ENCODE measurements around the gene DGKD. TPM values are rescaled to one million over a fixed set of nuclear protein-coding genes. Genes with fewer than 3 reads are reported as not detected.

The DGKD gene
- total and polyA plus RNA-seq, 9 of the 15 experiments (the other 6 are each of a cell fraction or from before 2014, with no cell fraction given), result 0.52 to 29.5 (median 10.6) TPM

DNA sequence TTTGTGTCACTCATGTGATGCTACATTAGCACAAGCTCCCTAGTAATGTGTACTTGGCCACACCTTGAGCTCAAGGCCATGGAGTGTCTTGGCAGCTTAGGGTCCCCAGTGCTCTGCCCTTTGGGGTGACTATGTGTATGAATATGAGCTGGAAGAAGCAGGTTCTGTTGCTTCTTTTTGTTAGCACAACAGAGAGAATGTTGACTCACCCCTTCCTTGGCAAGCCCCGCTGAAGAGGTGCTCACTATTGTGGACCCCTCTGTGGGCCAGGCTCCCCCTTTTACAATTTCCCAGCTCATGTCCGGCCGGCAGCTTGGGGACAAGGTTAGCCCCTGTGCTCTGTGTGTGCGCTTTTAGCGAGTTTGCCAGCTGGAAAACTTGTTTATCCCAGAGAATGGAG lies 48.1 kb downstream of the DGKD start (continued):
- no peak for TF ChIP-seq TSC22D4 (tag; IDR thresholded peaks at IDR 0.05)
- no peak for TF ChIP-seq YY1 (IDR thresholded peaks at IDR 0.05; ENCODE audit: borderline replicate concordance in 1 of 3, control insufficient read depth in 1 of 3, extremely low read depth in 1 of 3, insufficient read depth in 3 of 3, insufficient read length in 1 of 3, insufficient replicate concordance in 2 of 3, low read depth in 1 of 3, low read length in 2 of 3)
- no peak for TF ChIP-seq EWSR1 (IDR thresholded peaks at IDR 0.05; ENCODE audit: borderline replicate concordance, low read depth, partially characterized antibody)
- no peak for TF ChIP-seq BCOR (IDR thresholded peaks at IDR 0.05)
- TF ChIP-seq KDM2B (CRISPR knock-in tag; IDR thresholded peaks at IDR 0.05), result no peak
- no peak for TF ChIP-seq TAF15 (IDR thresholded peaks at IDR 0.05; ENCODE audit: low read depth, low read length)
- TF ChIP-seq PRMT5 (CRISPR knock-in tag; IDR thresholded peaks at IDR 0.05), result no peak
- TF ChIP-seq, protein P1, sequence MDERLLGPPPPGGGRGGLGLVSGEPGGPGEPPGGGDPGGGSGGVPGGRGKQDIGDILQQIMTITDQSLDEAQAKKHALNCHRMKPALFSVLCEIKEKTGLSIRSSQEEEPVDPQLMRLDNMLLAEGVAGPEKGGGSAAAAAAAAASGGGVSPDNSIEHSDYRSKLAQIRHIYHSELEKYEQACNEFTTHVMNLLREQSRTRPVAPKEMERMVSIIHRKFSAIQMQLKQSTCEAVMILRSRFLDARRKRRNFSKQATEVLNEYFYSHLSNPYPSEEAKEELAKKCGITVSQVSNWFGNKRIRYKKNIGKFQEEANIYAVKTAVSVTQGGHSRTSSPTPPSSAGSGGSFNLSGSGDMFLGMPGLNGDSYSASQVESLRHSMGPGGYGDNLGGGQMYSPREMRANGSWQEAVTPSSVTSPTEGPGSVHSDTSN (CRISPR knock-in tag; IDR thresholded peaks at IDR 0.05; ENCODE audit: low read depth), result no peak
- TF ChIP-seq, protein P1 (tag; conservative IDR thresholded peaks at IDR 0.05; ENCODE audit: low read depth), result no peak
- no peak for TF ChIP-seq ZNF232 (CRISPR knock-in tag; IDR thresholded peaks at IDR 0.05)
- TF ChIP-seq, protein P2, sequence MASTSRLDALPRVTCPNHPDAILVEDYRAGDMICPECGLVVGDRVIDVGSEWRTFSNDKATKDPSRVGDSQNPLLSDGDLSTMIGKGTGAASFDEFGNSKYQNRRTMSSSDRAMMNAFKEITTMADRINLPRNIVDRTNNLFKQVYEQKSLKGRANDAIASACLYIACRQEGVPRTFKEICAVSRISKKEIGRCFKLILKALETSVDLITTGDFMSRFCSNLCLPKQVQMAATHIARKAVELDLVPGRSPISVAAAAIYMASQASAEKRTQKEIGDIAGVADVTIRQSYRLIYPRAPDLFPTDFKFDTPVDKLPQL (IDR thresholded peaks at IDR 0.05; ENCODE audit: extremely low read depth, insufficient read length), result no peak
- no peak for TF ChIP-seq NR2C1 (IDR thresholded peaks at IDR 0.05)
- TF ChIP-seq NR2C1 (tag; IDR thresholded peaks at IDR 0.05), result no peak
- TF ChIP-seq, protein P3, sequence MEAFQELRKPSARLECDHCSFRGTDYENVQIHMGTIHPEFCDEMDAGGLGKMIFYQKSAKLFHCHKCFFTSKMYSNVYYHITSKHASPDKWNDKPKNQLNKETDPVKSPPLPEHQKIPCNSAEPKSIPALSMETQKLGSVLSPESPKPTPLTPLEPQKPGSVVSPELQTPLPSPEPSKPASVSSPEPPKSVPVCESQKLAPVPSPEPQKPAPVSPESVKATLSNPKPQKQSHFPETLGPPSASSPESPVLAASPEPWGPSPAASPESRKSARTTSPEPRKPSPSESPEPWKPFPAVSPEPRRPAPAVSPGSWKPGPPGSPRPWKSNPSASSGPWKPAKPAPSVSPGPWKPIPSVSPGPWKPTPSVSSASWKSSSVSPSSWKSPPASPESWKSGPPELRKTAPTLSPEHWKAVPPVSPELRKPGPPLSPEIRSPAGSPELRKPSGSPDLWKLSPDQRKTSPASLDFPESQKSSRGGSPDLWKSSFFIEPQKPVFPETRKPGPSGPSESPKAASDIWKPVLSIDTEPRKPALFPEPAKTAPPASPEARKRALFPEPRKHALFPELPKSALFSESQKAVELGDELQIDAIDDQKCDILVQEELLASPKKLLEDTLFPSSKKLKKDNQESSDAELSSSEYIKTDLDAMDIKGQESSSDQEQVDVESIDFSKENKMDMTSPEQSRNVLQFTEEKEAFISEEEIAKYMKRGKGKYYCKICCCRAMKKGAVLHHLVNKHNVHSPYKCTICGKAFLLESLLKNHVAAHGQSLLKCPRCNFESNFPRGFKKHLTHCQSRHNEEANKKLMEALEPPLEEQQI (IDR thresholded peaks at IDR 0.05), result no peak
- no peak for TF ChIP-seq ZZZ3 (IDR thresholded peaks at IDR 0.05)
- TF ChIP-seq, protein P4, sequence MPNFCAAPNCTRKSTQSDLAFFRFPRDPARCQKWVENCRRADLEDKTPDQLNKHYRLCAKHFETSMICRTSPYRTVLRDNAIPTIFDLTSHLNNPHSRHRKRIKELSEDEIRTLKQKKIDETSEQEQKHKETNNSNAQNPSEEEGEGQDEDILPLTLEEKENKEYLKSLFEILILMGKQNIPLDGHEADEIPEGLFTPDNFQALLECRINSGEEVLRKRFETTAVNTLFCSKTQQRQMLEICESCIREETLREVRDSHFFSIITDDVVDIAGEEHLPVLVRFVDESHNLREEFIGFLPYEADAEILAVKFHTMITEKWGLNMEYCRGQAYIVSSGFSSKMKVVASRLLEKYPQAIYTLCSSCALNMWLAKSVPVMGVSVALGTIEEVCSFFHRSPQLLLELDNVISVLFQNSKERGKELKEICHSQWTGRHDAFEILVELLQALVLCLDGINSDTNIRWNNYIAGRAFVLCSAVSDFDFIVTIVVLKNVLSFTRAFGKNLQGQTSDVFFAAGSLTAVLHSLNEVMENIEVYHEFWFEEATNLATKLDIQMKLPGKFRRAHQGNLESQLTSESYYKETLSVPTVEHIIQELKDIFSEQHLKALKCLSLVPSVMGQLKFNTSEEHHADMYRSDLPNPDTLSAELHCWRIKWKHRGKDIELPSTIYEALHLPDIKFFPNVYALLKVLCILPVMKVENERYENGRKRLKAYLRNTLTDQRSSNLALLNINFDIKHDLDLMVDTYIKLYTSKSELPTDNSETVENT (CRISPR knock-in tag; IDR thresholded peaks at IDR 0.05), result no peak
- TF ChIP-seq POLR3G (IDR thresholded peaks at IDR 0.05; ENCODE audit: extremely low read depth, insufficient read length, insufficient replicate concordance), result no peak
- TF ChIP-seq, protein P5, sequence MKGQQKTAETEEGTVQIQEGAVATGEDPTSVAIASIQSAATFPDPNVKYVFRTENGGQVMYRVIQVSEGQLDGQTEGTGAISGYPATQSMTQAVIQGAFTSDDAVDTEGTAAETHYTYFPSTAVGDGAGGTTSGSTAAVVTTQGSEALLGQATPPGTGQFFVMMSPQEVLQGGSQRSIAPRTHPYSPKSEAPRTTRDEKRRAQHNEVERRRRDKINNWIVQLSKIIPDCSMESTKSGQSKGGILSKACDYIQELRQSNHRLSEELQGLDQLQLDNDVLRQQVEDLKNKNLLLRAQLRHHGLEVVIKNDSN (CRISPR knock-in tag; IDR thresholded peaks at IDR 0.05), result no peak
